Ureter (tissue), 1 donor: ENCODE measurements around the gene SLC37A1. TPM values are rescaled to one million over a fixed set of nuclear protein-coding genes. Genes with fewer than 3 reads are reported as not detected.

Experiments
- DNase-seq: peaks from one replicate; pipeline ENCODE4 v3.0.0-alpha.2; 2020; ENCODE audit warnings: low spot score
- total RNA-seq: library from RNA; stranded (reverse); gene quantifications from one replicate; pipeline ENCODE4 v1.2.4, GENCODE V29; 2023
- donor health status: DM: yes; HTN: yes; CAD: no.

The SLC37A1 gene
- total RNA-seq, 1 donor from 2014 or later = 48.0 TPM

GRCh38 chr21:42543106-42543847 lies 29.6 kb downstream of the SLC37A1 start:
- DNase-seq = no peak

DNA sequence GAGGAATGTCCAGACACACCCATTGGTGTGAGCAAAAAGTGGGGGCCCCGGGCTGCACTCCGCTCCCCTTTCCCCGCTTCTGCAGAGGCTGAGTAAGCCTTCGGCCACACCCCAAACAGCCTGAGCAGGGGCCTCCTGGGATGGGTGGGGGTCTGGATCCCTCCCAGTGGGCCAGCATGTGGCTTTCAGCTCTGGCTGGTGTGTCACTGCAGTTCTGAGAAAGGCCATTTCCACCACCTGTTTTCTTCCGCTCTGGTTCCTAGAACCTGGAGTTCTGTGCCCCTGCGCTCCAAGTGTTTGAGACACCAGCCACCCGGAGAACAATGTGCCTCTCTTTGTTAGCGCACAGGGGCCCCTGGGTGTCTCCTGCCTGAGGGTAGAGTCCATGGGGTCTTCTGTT lies 30.9 kb downstream of the SLC37A1 start:
- no peak for DNase-seq

DNA sequence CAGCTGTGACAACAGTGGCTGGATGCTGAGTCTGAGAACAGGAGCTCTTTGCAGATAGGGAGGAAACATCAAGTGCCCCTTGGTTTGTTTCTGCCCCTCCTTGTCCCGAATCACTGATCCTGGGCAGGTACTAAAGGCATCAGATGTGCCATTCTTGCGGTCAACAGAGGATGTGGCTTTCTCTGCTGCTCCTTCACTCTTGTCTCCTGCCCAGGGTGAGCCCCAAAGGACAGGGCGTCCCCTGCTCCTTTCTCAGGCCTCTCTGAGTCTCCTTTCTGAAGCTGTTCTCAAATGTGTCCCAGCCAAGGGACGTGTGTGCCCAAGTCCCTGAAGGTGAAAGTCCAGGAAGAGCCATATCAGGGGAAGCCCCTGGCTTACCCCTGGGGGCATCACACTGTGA lies 31.7 kb downstream of the SLC37A1 start:
- no peak for DNase-seq

DNA sequence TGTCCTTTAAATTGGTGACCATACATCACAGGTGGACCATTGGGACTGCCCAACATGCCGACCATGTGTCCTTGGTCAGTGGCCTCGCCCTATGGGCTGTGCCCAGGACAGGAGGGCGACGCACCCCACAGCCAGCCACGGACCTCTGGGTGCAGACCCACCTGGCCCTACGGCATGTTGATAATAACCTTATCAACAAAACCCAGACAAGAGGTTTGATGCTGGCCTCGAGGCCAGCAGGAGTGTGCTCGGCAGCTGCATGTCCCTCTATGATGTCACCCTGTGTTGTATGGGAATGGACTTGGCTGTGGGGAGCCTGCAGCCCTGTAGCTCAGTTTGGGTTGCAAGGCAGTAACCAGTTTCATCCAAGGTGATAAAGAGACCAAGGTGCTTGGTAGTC lies 32.1 kb downstream of the SLC37A1 start:
- no peak for DNase-seq

DNA sequence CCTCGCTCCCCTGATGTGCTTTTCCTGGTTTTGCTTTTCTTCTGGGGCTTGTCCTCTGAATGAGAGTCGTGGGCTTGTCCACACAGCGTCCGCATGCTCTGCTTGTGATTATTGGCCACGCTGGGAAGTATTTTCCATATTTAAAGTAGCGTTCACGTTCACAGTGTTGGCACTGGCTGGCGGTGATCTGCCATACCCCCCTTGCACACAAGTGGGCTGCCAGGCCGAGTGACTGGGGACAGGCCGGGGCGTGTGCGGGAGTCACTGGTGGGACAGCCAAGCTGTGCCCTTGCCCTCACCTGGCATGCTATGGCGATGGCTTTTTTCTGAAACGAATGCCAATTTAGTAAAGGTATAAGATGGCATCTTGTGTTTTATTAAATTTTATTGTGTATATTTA lies 32.8 kb downstream of the SLC37A1 start:
- DNase-seq = no peak

DNA sequence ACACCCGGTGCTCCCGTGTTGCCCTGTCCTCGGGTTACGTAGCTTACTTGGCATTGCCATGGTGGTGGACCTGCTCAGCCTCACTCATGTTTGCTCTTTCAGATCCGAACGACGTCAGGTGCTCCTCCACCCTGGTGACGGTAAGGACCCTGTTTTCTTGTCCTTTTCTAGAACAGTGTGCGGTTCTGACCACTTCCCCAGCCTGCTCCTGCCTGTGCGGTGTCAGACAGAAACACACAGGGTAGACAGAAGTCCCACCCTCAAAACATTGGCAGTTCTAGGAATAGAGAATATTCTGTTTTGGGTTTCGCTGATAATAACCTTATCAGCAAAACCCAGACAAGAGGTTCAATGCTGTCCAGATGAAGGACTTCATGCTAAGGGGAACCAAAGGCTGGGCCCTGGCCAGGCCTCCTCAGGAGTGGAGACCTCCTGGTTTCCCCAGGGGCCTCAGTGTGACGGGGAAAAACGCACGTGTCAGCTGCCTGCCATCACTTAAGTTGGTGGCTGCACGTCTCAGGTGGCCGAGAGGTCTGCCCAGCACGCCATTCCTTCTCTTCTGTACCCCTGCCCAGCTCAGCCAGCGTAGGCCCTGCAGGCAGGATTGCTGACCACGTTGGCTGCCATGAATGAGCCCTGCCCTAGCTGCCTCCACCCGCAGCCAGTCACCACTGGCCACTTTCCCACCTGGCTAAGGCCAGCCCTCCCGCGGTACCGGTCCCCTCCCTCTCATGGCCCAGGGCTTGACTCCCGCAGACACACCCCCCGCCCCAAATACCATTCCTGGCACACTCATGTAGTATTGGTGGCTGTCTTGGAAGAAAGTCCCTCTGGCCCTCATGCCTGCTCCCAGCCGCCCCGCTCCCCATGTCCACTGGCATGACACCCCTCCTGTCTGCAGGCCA lies 33.6 kb downstream of the SLC37A1 start:
- no peak for DNase-seq

DNA sequence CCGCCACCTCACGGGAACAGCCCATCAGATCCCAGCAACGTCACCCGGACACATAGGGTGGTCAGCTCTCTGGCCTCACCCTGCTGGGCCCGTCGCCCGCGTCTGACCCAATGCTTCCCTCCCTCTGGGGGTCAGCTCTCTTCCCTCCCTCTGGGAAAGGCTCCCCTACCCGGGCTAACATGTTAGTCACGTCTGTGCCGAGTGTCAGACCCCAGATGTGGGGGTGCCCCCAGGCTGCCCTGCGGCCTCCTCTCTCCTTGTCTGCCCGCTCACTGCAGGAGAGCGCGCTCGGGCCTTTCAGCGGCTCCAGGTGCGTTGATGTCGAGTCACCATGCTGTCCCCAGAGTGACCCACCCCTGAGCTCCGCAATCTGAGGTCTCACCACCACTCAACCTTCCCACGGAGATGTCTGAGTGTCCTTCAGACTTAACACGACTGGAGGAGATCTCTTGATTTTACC lies 34.3 kb downstream of the SLC37A1 start:
- DNase-seq = no peak

DNA sequence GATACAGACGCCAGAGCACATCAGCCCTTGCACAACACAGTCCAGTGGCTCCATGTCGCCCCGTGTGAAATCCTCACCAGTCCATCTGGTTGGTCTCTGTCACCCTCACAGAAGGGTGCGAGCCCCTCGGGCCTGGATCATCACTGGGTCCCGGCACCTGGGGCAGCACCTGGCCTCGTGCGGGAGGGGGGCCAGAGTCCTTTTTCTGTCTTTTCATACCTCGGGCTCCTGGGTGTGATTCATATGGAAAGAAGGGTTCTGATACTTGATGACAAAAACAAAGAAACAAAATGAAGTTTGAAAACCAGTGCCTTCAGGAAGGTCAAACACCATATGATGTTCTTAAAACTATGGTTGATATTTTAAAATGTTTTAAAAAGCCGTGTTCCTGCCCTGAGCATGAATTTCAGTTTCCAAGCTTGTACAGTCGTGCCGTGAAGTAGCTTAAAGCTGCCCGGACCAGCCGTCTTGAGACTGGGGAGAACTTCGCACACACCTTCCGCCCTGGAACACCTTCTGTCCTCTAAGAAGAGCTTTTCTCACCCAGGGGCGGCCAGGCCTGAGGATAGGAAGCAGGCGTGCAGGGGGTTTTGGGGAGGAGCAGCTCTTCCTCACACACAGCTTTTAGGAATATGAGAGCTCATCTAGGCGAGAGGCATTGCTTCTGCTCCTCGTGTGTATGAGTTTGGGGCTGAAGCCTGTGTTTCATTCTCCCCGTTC lies 35.2 kb downstream of the SLC37A1 start:
- DNase-seq = no peak

DNA sequence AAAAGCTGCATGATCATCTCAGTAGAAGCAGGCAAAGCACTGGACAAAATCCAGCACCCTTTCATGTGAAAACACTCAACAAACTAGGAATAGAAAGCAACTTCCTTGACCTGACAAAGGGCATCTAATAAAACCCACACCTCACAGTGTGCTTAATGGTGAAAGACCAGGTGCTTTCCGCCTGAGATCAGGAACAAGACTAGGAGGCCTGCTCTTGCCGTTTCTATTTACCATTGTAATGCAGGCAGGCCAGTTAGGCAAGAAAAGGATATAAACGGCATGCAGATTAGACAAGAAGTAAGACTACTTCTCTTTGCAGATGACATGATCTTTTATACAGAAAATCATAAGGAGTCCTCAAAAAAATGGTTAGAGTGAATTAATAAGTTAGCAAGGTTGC lies 37.2 kb downstream of the SLC37A1 start:
- DNase-seq = no peak

DNA sequence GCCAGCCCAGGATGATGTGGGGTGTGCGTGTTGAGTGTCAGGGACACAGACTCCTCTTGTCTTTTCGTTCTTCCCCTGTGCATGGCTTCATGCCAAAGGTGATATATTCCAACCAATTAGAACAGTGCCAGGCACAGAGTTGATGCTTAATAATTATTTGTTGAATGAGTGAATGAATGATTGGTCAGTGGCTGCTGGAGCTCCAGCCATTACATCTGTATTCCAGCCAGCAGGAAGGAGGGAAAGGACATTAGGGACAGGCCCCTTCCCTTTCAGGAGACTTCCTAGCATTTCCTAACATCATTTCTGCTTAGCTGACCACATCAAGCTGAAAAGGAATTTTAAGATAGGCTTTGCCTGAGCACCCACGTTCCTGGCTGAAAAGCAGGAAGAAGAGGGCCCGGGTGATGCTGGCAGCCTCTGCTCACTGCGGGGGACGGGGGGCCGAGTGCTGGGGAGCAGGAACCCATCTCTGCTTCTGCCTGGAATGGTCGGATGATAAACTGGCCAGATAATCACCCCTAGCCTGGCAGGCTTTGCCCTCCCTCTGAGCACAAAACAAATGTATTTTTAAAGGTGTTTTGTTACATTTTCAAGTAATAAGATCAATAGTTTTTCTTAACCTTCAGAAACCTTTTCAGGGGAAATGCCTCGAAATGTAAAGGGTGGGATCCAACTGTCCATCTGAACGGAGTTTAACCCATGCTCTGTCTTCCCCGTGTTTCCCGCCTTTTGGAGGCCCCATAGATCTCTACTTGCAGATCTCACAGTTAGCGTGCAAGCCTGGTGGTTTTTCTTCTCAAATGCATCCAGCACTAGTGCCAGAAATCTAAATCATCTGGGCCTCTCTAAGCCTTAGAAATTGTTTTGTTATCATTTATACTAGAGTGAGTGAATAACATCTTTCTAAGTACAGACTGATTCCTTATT lies 39.0 kb downstream of the SLC37A1 start:
- DNase-seq = no peak

DNA sequence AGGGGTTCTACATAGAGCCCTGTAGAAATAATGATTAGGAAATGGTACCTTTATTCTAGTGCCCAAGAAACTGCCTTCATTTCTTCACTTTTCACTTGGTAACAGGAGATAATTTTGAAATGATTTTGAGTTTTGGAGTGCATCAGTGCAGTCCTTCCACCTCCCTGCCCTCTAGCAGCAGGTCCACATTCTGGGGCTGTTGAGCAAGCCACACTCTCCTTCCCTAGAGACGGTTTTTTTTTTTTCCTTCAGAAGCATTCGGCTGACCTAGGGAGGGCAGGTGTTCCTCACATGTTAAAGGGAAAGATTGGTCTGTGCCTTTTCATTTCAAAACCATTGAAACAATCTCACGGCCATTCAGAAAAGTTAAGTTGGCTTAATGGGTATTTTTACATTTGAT lies 39.8 kb downstream of the SLC37A1 start:
- DNase-seq = no peak

DNA sequence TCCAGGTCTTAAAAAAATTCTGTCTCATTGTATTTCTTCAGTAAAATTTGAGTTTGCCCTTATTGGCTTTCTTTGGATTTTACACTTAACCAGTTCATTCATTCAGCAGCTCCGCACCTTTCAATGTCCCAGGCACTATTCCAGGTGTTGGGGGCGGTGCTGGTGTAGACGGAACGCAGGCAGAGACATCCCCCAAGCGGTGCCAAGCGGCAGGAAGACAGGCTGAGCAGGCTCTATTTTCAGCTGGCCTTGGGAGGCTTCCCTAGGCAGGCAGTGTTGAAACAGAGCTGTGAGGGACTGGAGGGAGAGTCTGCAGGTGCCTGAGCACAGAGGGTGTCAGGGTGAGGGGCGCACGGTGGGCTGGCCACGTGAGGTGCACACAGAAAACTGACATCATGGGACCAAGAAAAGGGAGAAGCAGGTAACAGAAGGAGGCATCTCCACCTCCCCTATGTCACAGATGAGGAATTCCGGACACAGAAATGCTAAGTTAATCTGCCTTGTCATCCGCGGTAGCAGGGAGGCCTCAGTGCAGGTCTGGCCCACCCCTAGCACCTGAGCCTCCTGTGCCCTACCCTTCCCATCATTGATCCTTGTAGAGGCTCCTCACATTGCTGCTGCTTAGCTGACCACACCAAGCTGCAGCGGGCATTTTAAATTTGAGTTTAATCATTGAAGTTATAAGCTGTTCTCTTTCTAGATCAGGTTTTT lies 40.8 kb downstream of the SLC37A1 start:
- DNase-seq = no peak

DNA sequence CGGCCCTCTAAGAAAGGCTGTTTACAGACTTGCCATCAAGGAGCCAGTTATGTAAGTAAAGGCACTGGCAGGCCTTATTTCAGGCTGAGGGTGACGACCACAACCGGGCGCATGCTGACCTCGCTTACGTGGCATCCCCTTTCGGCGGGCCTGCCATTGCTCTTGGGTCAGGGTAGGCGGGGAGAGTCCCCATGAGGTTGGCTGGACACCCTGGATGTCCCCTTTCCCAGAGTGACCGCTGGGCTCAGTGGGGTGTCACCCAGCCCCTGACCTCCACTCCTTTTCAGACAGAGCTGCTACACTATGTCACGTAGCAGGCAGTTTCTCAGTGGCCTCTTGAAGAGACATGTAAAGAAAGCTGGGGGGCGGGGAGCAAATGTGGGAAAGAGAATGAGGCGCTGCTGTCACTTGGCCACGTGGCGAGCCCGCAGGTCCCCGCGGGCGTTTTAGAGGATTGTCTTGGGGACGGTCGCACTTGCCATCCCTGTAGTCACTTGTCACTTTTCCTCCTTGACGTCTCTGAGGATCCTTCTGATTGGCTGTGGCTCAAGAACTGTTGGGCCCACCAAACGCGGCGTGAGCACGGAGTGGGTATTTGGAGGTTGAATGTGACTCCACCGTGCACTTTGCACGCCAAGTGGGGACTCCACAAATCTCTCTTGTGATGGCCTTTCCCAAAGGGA lies 42.2 kb downstream of the SLC37A1 start:
- no peak for DNase-seq

- DNase-seq = no peak
Observed at GRCh38 chr21:42556476-42556875, 42.8 kb downstream of the SLC37A1 start.

DNA sequence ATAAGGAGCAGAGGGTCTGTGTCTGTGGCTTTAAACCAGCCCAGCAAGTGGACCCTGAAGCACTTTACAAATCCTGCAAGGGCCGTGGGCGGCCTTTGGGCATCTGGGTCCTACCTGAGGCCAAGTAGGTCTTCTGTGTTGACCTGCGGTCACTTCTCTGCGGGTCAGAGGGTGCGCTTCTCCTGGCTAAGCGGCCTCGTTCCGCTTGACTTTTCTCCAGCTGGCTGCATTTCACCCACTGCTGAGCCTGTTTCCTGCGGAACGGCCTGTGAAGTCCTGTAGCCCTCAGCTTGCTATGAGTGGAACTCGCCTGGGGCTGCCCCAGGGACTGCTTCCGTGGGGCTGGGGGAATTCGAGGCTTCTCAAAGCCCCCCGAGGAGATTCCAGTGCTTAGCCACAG lies 43.3 kb downstream of the SLC37A1 start:
- no peak for DNase-seq

- no peak for DNase-seq
Observed at GRCh38 chr21:42557420-42557819, 43.8 kb downstream of the SLC37A1 start.

- DNase-seq = no peak
Observed at GRCh38 chr21:42558368-42558767, 44.7 kb downstream of the SLC37A1 start.

DNA sequence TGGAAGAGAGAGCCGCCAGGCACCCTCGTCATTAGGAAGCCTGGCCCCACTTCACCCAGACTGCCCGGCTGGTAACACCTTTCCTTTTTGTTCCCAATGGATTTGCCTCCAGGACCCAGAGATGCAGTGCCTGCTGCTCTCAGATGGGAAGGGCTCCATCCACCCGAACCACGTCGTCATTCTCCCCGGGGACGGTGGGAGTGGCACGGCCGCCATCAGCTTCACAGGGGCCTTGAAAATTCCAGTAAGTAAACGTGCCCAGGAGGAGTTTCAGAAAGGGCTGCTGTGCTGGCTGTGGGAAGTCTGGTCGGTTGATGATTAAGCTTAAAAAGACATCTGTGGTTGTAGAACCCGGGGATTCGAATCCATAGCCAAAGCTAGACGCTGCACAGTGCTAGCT lies 45.2 kb downstream of the SLC37A1 start:
- DNase-seq = no peak

DNA sequence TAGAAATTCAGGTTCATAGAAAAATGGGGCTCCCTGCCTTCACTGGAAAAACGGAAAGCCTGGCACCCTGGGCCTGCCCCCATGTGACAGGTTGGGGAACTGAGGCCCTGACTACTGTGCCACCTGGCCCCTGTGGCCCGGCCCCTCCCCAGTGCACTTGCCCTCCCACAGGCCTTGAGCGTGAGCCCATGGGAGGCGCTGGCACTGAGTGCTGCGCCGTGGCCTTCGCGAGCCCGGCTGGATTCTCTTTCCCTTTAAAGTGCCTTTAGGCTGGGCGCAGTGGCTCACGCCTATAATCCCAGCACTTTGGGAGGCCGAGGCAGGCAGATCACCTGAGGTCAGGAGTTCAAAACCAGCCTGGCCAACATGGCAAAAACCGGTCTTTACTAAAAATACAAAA lies 45.7 kb downstream of the SLC37A1 start:
- no peak for DNase-seq
